Measurements from ENCODE around the gene OR4D1. TPM values are rescaled to one million over a fixed set of nuclear protein-coding genes. Genes with fewer than 3 reads are reported as not detected.

OR4D1 gene
- not detected in 2 replicates for total RNA-seq

GRCh38 chr17:58147930-58148434 is at the start of gene OR4D1:
Gene OR4D1 (plus strand): TSS chr17:58148384. CDS start chr17:58155154, 6,770 bp downstream.

DNA sequence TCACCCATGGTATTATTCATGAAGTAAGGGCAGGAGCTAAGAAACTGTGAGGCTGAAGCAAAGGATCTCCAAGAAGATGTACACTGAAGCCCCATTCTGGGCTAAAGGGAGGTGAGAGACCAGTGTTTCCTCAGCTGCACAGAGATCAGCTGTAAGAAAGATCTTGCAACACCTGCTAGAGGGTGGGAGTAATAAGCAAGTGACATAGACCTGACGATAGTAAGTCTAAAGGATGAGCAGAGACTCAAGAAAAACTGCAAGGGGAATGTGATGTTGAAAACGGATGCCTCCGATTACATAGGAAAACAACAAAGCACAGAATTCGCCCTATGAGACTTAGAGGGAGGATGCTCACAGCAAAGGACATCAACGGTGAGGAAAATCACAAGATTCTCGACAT is 18.5 kb downstream of the OR4D1 start, which contains the start of gene OR4D2:
Gene OR4D2, plus strand, starts transcription at position 301 of the 400 bp plus-strand sequence. CDS start 2,674 bp downstream, outside the sequence.

GRCh38 chr17:58192612-58193011 is 44.4 kb downstream of the OR4D1 start, which contains the start of gene EPX:
Gene EPX (plus strand): TSS chr17:58192726. CDS start chr17:58192847, 121 bp downstream.

Other genes starting within 250 kb of the OR4D1 start
- gene CUEDC1, start 193.0 kb upstream of the OR4D1 start, total RNA-seq = 12.5 and 17.6 TPM in 2 replicates
- gene VEZF1, start 160.1 kb upstream of the OR4D1 start, total RNA-seq = 52.0 and 60.4 TPM in 2 replicates
- 267 and 354 TPM in 2 replicates for gene SRSF1, start 141.1 kb upstream of the OR4D1 start, total RNA-seq
- gene DYNLL2, start 65.0 kb upstream of the OR4D1 start, total RNA-seq = 6.9 and 8.2 TPM in 2 replicates
- gene OR4D2, start 18.6 kb downstream of the OR4D1 start, total RNA-seq = not detected in 2 replicates
- gene EPX, start 44.3 kb downstream of the OR4D1 start, total RNA-seq = not detected in 2 replicates
- gene MKS1, start 70.9 kb downstream of the OR4D1 start, total RNA-seq = 12.1 and 12.7 TPM in 2 replicates
- not detected in 2 replicates for gene LPO, start 90.2 kb downstream of the OR4D1 start, total RNA-seq
- gene MPO, start 132.6 kb downstream of the OR4D1 start, total RNA-seq = 0.10 TPM in 1 of 2 replicates, not detected in the other
- not detected in 2 replicates for gene TSPOAP1, start 180.4 kb downstream of the OR4D1 start, total RNA-seq
- 44.8 and 55.5 TPM in 2 replicates for gene SUPT4H1, start 203.8 kb downstream of the OR4D1 start, total RNA-seq